OCI-M2 (cell line): Measurements from ENCODE around the gene AMOTL1.
"Not testable (repeated sequence)": the region's sequence is repeated elsewhere in the genome, so short reads cannot be mapped to it uniquely, and the experiment has no call there.

ENCODE experiments used
- DNase-seq: peaks from one replicate; lab custom pipeline; 2025; ENCODE audit not compliant: unreplicated experiment; lab: John Stamatoyannopoulos, UW

AMOTL1 gene

DNA sequence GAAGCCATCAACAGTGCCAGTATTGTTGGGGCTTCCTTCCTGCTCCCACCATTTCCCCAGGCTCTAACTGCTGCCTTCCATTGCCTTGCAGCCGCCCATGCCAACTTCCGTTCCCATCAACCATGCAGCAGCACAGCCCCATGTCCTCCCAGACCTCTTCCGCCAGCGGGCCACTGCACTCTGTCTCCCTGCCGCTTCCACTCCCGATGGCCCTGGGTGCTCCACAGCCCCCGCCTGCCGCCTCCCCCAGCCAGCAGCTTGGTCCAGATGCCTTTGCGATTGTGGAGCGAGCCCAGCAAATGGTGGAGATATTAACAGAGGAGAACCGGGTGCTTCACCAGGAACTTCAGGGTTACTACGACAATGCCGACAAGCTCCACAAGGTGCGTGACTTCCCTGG, 53.3 kb downstream of the AMOTL1 start:
- no peak for DNase-seq

DNA sequence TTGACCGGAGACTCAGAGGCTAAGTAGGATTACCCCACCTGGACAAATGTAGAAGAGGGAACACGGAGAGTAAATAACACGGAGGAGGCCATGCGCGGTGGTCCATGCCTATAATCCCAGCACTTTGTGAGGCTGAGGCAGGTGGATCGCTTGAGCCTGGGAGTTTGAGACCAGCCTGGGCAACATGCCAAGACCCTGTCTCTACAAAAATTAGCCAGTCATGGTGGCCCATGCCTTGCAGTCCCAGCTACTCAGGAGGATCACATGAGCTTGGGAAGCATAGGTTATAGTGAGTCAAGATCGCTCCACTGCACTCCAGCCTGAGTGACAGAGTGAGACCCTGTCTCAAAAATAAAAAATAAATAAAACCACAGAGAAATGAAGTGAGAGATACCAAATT, 53.9 kb downstream of the AMOTL1 start:
- no peak for DNase-seq

DNA sequence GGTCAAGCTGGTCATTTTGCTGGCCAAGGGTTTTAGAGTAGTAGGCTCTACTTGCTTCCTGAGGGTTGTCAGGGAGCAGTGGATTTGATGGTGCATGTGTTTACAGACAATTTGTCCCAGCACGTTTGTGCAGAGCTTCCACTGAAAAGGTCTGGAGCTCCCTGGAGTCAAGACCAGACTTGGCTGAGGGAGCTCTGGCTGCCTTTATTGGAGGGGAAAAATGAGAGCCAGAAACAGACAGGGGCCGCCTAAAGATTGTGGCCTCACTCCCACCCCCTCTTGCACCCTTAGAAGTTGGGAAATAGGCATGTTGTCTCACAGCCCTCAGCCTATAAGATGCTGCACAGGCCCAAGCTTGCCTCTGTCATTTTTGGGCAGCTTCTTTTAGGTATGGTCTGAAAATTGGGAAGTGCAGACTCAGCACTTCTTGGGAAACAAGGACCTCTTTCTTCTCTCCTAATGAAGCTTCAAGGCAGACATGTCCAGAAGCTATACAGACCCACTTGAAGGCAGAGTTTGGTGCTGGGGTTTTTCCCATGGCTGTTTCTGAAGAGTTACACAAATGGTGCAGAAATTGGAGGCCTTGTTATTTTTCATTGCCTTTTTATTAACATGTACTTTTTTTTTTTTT, 55.1 kb downstream of the AMOTL1 start:
- no peak for DNase-seq

DNA sequence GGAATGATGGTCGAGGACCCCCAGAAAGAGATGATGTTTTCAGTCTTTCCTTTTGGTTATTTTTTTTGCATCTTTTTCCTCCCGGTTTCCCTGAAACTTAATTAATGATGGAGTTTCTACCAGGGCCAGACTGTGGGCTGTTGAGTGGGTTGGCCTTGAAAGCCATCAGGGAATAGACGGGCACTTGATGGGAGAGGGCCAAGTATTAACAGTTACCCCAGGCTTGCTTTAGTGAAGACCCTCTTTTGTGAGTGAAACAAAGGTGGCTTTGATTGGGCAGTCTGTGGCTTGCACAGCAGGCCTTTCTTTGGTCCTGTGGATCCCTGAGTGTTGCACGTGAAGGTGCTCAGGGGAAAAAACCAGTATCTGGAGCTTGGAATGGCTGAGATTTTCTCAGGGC, 56.9 kb downstream of the AMOTL1 start:
- no peak for DNase-seq

DNA sequence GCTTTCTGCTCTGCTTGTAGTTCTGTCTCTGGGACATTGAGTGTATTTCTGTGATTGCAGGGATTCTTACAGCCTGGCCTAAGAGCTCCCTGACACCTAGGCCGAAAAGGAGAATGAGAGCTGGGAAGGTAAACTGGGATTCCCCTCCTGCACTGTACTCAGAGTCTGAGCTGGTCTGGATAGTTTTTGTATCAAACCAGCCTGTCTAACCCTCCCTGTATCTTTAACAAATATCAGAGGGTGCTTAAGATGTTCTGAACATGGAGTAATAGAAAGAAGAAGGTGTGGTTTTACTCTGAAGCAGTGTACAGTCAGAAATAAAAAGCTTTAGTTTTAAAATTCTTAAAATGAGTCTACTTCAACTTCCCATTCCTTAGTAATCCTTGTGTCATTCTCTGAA, 57.3 kb downstream of the AMOTL1 start:
- DNase-seq = no peak

DNA sequence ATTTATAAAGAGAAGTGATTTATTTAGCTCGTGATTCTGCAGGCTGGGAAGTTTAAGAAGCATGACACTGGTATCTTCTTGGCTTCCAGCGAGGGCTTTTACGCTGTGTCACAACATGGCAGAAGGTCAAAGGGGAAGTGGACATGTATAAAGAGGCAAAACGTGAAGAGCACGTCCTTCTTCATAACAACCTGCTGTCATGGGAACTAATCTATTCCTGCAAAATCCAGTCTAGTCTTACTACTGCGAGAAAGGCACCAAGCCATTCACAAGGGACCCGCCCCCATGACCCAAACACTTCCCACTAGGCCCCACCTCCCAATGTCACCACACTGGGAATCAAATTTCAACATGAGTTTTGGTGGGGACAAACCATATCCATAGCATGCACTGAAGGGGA, 58.3 kb downstream of the AMOTL1 start:
- no peak for DNase-seq

DNA sequence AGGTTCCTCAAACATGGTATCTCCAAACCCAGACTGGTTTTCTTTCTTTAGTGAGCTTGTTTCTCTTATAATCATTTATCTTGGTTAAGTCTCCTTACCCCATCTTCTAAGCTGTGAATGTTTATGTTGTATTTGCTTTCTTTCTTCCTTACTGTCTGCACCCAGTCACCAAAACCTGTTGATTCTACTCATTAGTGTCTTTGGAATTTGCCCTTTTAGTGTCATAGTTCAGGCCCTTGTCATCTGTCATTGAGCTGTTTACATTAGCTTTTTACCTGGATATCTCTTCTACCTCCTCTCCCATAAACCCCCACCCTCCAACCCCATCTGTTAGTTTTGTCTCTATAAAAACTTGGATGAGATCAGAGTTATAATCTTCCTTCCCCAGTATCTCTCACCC, 59.9 kb downstream of the AMOTL1 start:
- DNase-seq = no peak

DNA sequence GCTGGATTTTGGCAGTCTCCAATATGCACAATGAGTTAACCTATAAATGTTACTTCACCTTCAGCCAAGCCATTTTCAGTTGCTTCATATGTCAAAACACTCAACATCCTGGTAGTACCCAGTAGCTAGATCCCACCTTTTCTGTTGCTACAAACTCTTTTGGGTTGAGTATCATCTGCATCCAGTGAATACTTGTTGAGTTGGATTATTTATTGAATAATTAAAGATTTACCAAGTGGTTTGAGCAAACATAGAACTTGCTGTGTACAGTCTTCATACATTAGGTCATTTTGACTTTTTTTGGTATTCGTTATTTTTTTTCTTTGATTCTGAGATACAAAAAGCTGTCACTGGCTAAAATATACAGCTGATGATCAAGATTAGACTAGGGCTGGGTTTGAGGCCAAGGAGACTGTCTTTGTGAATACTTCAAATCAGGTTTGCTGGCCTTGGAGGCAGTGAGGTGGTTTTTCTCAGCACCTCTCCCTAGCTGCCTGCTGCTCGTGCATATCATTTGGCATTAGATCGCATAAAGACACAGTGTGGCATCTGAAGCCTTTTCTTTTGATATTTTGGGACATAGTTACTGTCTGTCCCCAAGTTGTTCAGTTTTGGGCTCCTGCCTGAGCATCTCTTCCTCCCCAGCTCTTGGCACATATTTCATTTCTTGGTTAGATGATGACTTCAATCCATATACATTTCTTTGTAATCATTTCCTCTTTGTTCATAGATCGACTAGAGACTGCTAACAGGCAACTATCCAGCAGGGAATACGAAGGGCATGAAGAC, 62.8 kb downstream of the AMOTL1 start:
- DNase-seq = no peak

DNA sequence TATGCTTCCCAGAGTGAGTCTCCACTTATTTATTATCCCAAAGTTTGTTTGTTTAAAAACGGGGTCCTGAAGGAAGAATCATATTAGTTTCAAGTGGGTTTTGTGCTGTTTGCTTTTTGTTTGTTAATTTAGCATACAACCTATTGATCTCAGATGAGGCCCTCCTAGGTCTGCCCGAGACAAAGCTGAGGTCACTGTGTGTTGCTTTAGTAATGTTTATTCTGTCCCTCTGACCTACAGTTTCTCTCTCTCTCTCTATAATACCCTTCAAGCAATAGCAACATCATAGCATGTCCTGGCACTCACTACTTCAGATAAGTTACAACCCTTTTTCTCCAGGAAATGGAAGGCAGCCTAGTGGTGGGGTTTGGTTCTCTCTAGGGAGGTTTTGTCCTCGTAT, 63.4 kb downstream of the AMOTL1 start:
- no peak for DNase-seq

DNA sequence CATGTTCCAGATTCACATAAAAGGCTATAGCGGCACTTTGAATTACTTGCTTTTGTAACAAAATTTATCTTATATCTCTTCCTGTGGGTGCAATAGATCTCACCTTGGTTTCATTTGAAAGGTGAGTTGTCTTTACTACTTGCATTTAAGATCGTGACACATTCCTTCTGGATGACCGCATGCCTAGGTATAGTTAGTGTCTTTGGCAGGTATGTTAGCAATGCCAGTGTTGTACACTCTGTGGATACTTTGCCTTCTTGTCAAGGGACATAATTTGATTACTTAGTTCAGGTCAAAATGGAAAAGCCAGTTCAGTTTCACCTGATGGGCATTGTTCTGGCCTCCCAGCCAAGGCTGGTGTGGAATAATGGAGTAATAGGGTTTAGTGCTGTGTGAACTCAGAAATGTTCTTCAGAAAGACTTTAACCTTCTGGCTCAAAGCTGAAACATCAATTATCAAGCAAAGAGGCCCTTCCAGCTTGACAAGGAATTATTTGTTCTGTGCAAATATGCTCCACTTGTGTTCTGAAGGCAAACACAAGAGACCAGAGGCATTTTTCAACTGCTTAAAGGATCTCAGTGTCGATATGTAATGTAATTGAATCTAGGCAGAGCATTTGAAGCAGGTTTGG, 64.6 kb downstream of the AMOTL1 start:
- no peak for DNase-seq

DNA sequence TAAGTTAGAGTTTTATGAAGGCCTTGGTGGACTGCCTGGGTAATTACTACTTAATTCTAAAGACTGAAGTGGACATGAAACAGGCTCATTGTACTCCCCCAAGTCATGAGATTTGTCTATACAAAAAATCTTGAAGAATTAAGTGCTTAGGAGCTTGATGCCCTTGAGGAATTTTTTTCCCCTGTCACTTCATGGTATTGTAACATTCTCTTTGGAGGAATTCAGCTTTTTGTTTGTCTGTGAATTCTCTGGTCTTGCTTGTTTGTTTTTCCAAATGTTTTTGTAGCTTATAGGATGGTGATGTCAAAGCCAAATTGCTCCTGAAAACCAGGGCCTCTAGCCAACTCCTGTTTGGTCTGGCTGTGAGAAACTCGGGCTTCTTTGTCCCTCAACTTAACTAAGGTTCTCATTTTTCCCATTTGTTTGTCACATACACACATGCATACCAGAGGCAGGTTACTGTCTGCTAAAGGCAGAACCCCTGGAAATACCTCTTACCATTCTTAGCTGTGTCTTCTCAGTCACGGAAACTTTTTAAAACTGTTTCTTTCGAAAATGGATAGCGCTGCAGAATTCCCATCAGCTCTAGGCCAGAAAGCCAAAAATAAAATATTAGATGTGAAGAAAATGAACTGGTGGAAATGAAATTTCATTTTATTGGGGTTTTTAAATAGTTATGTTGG, 66.9 kb downstream of the AMOTL1 start:
- DNase-seq = no peak

DNA sequence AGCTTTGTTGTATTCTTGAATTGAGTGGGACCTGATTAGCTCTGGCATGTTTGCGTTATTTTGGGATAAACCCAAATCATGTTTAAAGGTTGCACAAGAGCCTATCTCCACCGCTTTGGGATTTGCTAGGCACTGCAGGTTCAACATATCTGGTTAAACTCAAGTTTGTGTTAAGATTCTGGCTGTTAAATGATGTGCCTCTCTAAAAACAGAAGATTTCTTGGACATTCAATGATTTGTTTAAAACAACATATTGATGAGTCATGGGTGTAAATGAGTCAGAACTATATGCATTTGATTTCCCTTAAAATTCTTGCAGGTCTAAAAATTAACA, 67.4 kb downstream of the AMOTL1 start:
- DNase-seq = no peak

DNA sequence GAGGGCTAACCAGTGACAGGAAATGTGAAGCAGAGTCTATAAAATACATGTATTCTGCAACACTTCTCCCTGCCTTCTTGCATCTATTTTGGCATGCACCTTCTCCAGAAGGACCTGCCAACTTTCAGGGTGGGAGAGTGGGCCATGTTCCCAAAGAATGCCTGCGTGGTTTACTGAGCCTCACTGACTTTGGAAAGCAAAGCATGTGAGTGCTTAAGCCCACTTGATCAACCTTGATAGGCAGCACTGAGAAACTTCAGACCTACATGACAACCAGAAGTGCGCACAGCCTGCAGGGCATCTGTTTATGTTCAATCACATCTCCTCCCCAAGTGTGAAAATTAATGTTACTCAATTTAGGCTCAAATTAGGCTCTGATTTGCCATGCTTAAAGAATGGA, 69.2 kb downstream of the AMOTL1 start:
- DNase-seq = no peak

DNA sequence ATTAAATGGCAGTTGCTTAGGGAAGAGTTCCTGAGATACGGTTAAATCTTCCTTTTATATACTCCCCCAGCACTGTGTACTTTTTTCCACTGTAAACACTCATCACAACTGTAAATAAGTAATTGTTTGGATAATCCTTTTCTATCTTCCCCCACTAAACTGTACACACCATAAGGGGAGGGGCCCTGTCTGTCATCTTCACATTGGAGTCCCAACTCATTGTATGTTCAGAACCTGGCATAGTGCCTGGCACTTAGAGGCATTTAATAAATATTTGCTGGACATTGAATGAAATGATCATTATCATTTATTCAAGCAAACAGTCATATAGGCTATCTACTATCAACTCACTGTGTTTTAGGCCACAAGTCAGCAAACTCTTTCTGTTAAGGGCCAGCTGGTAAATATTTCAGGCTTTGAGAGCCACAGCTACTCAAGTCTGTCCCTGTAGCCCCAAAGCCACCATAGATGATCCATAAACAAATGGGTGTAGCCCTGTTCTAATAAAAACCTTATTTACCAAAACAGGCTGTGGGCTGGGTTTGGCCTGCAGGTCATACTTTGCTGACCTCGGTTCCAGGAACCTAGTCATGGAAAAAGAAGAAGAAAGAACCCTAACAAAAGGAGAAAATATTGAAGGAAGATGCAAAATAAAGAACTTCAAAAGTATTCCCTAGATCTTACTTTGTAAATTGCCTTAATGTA, 70.0 kb downstream of the AMOTL1 start:
- no peak for DNase-seq

DNA sequence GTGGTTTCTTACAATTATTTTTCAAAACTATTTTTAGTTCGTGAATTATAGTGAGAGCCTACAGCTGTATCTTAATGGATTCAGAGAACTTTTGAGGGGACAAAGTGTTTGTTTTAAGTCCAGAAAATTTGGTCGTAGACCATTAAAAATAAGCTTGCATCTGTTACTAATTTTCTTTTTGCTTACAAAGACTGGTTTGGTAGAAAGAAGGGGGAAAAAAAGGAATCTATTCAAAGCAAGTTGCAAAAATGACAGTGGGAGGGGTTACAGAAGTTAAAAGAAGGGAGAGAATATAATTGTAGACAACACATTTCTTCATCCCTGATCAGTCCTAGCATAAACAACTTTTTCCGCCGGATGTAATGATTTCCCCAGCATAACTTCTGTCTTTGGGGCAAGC, 72.1 kb downstream of the AMOTL1 start:
- no peak for DNase-seq

DNA sequence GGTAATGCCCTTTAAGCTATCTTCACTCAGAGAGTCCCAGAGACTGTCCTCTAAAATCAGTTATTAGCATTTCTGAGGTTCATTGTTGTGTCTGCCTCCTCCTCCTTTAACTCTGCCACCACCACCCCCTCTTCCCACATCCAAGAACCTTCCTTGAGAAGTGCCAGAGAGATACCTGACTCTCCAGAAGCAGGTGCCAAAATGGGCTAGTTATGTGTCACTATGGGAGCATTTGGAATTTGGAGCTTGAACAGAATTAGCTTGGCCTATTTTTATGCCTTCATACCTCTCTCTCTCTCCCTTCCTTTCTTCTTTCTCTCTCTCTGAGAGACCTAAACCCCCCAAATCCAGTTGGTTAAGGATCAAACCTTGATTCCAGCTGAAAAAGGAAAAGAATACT, 75.9 kb downstream of the AMOTL1 start:
- DNase-seq = no peak

DNA sequence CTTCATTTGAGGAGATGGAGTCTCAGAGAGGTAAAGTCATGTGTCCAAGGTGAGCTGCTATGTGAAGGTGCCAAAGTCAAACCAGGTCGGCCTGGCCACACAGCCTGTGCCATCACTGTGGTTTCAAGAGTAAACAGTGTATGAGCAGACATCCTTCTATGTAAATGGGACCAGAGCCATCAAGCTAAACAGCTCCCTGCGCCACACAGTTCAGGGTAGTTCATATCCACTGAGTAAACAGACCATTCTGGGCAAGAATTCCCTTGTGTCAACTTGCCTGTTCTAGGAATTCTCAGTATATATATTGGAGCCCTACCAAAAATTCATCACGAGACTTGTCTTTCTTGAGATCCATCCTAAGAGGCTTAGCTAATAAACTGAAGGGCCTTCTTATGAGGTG, 77.5 kb downstream of the AMOTL1 start:
- DNase-seq = no peak

DNA sequence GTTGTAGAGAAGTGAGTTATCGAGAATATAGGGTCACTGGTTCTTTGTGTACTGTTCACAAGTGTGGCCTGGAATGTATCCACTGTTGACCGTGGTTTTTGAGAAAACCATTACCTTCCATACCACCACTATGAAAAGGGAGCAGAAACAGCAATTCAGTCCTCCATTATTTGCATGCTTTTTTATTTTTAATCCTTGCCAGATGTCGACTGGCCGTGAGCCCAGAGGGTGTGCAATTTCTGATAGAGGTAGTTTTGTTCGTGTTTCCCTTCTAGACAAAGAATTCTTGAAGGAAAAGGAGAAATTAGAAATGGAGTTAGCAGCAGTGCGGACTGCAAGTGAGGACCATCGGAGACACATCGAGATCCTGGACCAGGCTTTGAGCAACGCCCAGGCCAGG, 81.7 kb downstream of the AMOTL1 start:
- DNase-seq = no peak

DNA sequence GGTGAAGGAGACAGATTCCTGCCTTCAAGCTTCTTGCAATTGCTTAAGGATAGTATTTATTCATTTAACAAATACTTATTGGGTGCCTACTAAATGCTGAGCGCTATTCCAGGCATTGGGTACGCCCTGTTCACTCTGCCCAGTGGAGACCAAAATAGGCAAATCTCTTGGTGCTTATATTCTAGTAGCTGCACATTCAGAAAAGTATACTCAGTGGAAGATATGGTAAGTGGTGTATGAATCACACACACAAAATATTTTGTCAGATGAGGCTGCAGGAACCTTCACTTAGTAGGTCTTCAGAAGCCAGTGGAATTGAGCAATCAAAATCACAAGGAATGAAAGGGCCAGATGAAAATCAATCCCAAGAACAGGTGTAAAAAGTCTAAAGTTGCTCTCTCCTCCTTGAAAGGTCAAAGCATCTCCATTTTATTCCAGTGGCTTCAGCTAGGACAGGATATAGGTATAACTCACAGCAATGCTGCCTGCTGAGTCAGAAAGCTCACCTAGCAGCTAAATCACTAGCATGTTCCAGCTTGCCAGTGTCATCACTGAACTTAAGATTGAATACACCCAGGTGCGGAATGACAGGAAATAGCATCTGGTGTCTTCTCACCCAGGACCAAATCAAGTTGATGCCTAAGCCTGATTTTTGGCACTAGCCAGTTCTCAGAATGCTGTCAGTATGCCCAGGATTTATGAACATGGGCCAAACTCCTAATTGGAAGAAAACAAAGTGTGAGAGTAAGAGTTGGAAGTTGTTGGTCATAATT, 83.9 kb downstream of the AMOTL1 start:
- no peak for DNase-seq

DNA sequence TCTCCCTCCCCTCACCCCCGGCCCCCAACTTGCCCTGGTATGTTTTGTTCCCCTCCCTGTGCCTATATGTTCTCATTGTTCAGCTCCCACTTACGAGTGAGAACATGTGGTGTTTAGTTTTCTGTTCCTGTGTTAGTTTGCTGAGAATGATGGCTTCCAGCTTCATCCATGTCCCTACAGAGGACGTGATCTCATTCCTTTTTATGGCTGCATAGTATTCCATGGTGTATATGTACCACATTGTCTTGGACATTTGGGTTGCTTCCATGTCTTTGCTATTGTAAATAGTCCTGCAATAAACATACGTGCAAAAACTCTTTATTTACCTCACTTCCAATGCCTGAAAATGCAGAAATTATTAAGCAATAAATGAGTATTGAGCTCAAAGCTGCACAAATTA, 85.1 kb downstream of the AMOTL1 start:
- DNase-seq = not testable (repeated sequence)

DNA sequence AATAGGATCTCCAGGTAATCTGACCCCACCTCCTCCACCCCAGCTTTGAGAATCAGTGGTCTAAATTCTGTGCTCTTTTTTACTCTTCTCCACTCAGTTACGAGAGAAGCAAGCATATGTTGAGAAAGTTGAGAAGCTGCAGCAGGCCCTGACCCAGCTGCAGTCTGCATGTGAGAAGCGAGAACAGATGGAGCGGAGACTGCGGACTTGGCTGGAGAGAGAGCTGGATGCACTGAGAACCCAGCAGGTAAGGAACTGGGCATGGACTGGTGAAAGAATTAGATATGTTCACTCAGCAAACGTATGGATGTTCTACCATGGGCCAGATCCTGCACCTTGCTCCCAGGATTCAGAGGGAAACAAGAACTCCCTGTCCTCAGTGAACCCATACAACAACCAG, 85.7 kb downstream of the AMOTL1 start:
- no peak for DNase-seq
